ENCODE results near the gene SLC39A7.

GRCh38 chr6:33202799-33203198 lies 2.1 kb downstream of the SLC39A7 start:
- no peak for TF ChIP-seq CTCF (optimal IDR thresholded peaks at IDR 0.05 in 1 of 3, IDR thresholded peaks at IDR 0.05 in 1 of 3, conservative IDR thresholded peaks at IDR 0.05 in 1 of 3; ENCODE audit: extremely low read depth in 1 of 3, insufficient read depth in 2 of 3, low read length in 3 of 3)
- no peak for TF ChIP-seq EZH2 (IDR thresholded peaks at IDR 0.05; ENCODE audit: low read length)
